ENCODE results near the gene LRIG1.

LRIG1 gene

DNA sequence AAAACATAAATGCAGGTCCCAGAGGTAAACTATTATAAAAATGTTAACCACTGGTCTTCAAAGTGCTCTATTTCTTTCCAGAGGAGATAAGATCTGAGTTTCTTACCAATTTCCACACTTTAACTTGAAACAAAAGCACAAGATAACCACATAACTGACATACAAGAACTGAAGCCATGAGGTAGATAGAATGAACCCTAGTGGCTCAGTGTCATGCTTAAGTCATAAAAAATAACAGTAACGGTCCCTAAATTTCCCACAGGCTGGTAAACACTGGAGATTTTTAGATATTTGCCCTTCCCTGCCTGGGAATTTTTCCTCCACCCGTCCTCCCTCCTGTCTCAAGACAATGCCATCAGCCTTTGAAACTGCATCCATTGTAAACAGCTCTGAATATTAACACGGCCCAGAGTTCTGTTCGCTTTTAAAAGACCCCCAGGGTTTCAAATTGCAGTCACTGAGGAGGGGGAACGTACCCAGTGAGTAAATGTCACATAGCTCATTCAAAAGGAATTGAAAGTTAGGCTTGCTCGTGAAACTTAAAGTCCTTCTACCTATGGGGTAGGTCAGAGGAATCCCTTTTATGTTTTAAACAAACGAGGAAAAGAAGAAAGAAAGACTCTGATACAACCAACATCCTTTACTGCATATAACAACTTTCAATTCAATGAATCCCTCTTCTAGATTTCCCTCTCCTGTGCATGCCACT, 5.7 kb downstream of the LRIG1 start:
- H3K4me3 ChIP-seq (ENCODE audit: low read depth, low read length): no peak overlapping the region
- TF ChIP-seq, protein P1, sequence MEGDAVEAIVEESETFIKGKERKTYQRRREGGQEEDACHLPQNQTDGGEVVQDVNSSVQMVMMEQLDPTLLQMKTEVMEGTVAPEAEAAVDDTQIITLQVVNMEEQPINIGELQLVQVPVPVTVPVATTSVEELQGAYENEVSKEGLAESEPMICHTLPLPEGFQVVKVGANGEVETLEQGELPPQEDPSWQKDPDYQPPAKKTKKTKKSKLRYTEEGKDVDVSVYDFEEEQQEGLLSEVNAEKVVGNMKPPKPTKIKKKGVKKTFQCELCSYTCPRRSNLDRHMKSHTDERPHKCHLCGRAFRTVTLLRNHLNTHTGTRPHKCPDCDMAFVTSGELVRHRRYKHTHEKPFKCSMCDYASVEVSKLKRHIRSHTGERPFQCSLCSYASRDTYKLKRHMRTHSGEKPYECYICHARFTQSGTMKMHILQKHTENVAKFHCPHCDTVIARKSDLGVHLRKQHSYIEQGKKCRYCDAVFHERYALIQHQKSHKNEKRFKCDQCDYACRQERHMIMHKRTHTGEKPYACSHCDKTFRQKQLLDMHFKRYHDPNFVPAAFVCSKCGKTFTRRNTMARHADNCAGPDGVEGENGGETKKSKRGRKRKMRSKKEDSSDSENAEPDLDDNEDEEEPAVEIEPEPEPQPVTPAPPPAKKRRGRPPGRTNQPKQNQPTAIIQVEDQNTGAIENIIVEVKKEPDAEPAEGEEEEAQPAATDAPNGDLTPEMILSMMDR (conservative IDR thresholded peaks at IDR 0.05; ENCODE audit: low read depth, low read length): no peak
- no peak for DNase-seq (ENCODE audit: low read depth)

DNA sequence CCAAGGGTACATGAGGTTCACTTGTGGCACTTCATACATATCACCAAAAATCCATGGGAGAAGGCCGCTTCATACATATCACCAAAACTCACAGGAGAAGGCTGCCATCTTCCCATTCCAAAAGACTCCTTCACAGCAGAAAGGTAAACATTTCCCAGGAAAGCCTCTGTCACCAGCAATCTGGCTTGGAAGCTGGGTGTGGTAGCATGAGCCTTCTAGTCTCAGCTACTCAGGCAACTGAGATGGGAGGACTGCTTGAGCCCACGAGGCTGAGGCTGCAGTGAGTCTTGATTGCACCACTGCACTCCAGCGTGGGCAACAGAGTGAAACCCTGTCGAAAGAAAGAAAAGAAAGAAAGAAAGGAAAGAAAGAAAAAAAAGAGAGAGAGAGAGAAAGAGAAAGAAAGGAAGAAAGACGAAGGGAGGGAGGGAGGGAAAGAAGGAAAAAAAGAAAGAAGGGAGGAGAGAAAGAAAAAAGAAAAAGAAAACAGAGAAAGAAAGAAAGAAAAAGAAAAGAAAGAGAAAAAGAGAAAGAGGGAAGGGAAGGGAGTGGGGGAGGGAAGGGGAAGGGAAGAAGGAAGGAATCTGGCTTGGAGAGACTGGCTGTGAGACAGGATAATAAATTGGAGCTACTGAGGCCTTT, 7.2 kb downstream of the LRIG1 start:
- no peak overlapping the region for H3K4me3 ChIP-seq (ENCODE audit: low read depth, low read length)
- TF ChIP-seq, protein P1 (conservative IDR thresholded peaks at IDR 0.05; ENCODE audit: low read depth, low read length): no peak
- DNase-seq (ENCODE audit: low read depth): no peak

DNA sequence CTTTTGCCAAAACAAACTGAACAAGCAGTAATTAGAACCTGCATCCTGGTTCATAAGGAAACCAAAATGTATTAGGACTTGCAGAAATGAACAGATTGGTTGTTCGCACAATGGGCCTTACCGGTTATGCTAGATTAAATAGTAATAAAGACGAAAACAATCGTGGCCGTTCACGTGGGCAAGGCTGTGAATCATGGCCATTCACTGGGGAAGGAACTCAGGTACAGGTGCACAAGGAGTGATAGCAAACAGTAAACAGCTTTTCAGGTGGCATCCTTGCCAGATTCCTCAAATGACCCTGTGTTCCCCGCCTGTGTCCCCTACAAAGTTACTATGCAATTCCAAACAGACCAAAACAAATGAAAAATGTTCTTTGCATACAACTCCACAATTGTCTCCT, 8.2 kb downstream of the LRIG1 start:
- TF ChIP-seq, protein P1 (conservative IDR thresholded peaks at IDR 0.05; ENCODE audit: low read depth, low read length): no peak
- no peak overlapping the region for H3K4me3 ChIP-seq (ENCODE audit: low read depth, low read length)
- no peak for DNase-seq (ENCODE audit: low read depth)

DNA sequence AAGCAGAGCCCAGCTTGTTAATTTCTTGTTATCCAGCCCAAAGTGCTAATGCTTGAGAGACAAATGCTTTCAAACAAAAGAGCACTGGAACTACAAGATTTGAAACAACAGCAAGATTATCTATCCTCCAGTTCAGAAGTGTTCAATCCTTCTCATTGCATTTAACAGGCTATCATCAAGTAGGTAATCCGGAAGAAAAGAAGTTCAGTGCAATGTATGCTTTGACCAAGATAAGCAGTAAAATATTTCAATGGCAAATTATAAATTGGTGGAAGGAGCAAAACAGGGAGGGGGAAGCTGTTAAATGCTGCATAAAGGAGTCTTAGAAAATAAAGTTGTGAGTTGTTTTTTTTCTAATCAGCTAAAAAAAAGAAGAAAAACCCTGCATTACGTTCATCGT, 8.8 kb downstream of the LRIG1 start:
- TF ChIP-seq, protein P1 (conservative IDR thresholded peaks at IDR 0.05; ENCODE audit: low read depth, low read length): no peak
- no peak overlapping the region for H3K4me3 ChIP-seq (ENCODE audit: low read depth, low read length)
- DNase-seq (ENCODE audit: low read depth): no peak

DNA sequence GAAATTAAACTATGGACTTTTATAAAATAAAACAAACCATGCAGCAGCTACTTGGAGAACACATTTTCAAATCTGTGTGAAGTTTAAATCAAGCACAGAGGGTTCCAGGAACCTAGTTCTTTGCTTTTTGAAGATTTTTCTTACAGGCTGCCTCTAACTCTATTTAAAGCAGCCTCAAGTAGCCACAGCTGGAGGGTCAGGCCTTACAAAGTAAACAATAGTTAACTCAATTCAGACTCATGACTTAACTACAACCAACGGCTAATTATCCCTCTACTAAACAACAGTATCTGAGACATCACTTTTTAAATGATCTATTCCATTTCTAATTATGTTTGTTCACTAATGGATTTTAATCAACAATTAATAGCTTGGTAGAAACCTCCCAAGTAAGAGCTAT, 9.8 kb downstream of the LRIG1 start:
- DNase-seq (ENCODE audit: low read depth): peak; percentile 62
- no peak overlapping the region for H3K4me3 ChIP-seq (ENCODE audit: low read depth, low read length)
- TF ChIP-seq, protein P1 (conservative IDR thresholded peaks at IDR 0.05; ENCODE audit: low read depth, low read length): no peak

DNA sequence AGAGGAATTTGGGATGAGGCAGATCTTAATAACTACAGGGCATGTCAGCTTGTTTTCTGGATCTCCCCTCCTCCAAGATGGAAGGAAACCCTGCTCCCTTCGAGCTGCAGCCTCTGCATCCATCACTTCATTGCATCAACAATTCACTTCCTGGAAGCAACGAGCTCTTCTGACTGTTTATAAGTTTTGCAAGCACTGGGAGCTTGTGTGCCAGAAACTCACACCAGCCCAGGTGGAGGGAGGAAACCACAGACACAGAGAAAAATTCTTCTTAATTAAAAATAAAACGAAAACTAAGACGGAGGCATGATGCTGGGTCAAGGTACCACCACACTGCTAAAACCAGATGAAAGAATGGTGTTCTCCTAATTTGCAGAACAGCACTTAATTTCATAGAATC, 10.6 kb downstream of the LRIG1 start:
- TF ChIP-seq, protein P1 (conservative IDR thresholded peaks at IDR 0.05; ENCODE audit: low read depth, low read length): no peak
- H3K4me3 ChIP-seq (ENCODE audit: low read depth, low read length): no peak overlapping the region
- peak; percentile 79 for DNase-seq (ENCODE audit: low read depth)

DNA sequence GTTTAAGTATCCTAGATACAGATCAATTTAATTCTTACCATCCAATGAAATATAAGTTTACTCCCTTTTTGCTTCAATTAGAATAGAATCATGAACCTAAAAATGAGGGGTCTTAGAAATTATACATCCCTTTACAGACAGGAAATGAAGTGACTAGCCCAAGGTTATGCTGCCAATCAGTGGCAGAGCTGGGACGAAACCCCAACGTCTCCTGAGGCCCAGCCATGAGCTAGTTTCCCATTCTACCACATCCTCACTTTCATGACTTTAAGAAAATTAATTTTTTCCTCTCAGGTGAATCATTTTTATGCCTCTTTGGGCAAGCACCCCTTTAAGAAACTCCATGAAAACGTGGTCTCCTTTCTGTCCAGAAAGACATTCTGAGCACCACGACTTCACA, 11.2 kb downstream of the LRIG1 start:
- TF ChIP-seq, protein P1 (conservative IDR thresholded peaks at IDR 0.05; ENCODE audit: low read depth, low read length): no peak
- no peak for DNase-seq (ENCODE audit: low read depth)
- H3K4me3 ChIP-seq (ENCODE audit: low read depth, low read length): no peak overlapping the region
